Limb (tissue), 2 donors: ENCODE data around the gene NFYC.

Experiments
- DNase-seq, 2 donors: peaks; one replicate each; pipeline ENCODE4 v3.0.0-alpha.2; 2016; ENCODE audit errors: extremely low spot score in 2 of 2

The NFYC gene

GRCh38 chr1:40781608-40781971 is 90.1 kb downstream of the NFYC start:
- no peak for DNase-seq

- DNase-seq, result no peak
Observed at GRCh38 chr1:40782371-40782956, 91.0 kb downstream of the NFYC start.

- peak in 1 of 2 donors; percentile 81 for DNase-seq
Observed at GRCh38 chr1:40783001-40783905, 91.7 kb downstream of the NFYC start, which contains the start of gene KCNQ4. Gene KCNQ4 (plus strand): TSS chr1:40783787. CDS start chr1:40784094, 307 bp downstream.

- no peak for DNase-seq
Observed at GRCh38 chr1:40784141-40784770, 92.8 kb downstream of the NFYC start.

- DNase-seq, result no peak
Observed at GRCh38 chr1:40784771-40785151, 93.3 kb downstream of the NFYC start.

- DNase-seq, result no peak
Observed at GRCh38 chr1:40785446-40785845, 93.9 kb downstream of the NFYC start.

- DNase-seq, result no peak
Observed at GRCh38 chr1:40786171-40786994, 94.9 kb downstream of the NFYC start.

- DNase-seq, result no peak
Observed at GRCh38 chr1:40786995-40787705, 95.6 kb downstream of the NFYC start.

GRCh38 chr1:40787737-40788560 is 96.4 kb downstream of the NFYC start:
- DNase-seq, result no peak

GRCh38 chr1:40788561-40789341 is 97.2 kb downstream of the NFYC start:
- DNase-seq, result no peak

GRCh38 chr1:40789342-40789598 is 97.8 kb downstream of the NFYC start:
- DNase-seq, result no peak

- no peak for DNase-seq
Observed at GRCh38 chr1:40789661-40790430, 98.3 kb downstream of the NFYC start.

GRCh38 chr1:40792036-40792435 is 100.5 kb downstream of the NFYC start:
- no peak for DNase-seq

- no peak for DNase-seq
Observed at GRCh38 chr1:40793617-40794016, 102.1 kb downstream of the NFYC start.

GRCh38 chr1:40794048-40794447 is 102.5 kb downstream of the NFYC start:
- no peak for DNase-seq

GRCh38 chr1:40794974-40795715 is 103.6 kb downstream of the NFYC start:
- DNase-seq, result no peak

GRCh38 chr1:40795811-40796586 is 104.5 kb downstream of the NFYC start:
- DNase-seq, result no peak
